Measurements from ENCODE around the gene GAB4.
"Not testable (repeated sequence)": the region's sequence is repeated elsewhere in the genome, so short reads cannot be mapped to it uniquely, and the experiment has no call there.

The GAB4 gene

GRCh38 chr22:16937811-16938210, 70.2 kb downstream of the GAB4 start:
- Histone ChIP-seq H3K27ac (ENCODE audit: low read length) (no peak overlapping the region), H3K4me2 (ENCODE audit: low read depth, low read length) (no peak overlapping the region), H3K27me3 (replicated peaks; ENCODE audit: insufficient read depth, low read length) (no peaks in the 10 kb centered on the region), H3K9me3 (replicated peaks; ENCODE audit: insufficient read depth, low read length) (no peaks in the 10 kb centered on the region), H4K20me1 (ENCODE audit: insufficient read depth, low read length) (no peaks in the 10 kb centered on the region), H3K9me2 (replicated peaks; ENCODE audit: insufficient read depth, low read length) (no peaks in the 10 kb centered on the region), H3K79me2 (ENCODE audit: low read length) (no peaks in the 10 kb centered on the region), H3K9ac (ENCODE audit: low read length) (no peak overlapping the region), H3K4me3 (ENCODE audit: low read length) (no peak overlapping the region), H3K4me1 (ENCODE audit: low read length) (no peaks in the 10 kb centered on the region), H2AFZ (ENCODE audit: low read length) (no peak overlapping the region), H3F3A (ENCODE audit: insufficient read depth, low read length) (no peaks in the 10 kb centered on the region), H3K36me3 (replicated peaks; ENCODE audit: insufficient read depth, low read length) (no peaks in the 10 kb centered on the region)
- TF ChIP-seq EZH2phosphoT487 (IDR thresholded peaks at IDR 0.05; ENCODE audit: low read length) (no peak), EZH2 (optimal IDR thresholded peaks at IDR 0.05; ENCODE audit: low read depth, low read length) (no peak)
- TF ChIP-seq, protein P1, sequence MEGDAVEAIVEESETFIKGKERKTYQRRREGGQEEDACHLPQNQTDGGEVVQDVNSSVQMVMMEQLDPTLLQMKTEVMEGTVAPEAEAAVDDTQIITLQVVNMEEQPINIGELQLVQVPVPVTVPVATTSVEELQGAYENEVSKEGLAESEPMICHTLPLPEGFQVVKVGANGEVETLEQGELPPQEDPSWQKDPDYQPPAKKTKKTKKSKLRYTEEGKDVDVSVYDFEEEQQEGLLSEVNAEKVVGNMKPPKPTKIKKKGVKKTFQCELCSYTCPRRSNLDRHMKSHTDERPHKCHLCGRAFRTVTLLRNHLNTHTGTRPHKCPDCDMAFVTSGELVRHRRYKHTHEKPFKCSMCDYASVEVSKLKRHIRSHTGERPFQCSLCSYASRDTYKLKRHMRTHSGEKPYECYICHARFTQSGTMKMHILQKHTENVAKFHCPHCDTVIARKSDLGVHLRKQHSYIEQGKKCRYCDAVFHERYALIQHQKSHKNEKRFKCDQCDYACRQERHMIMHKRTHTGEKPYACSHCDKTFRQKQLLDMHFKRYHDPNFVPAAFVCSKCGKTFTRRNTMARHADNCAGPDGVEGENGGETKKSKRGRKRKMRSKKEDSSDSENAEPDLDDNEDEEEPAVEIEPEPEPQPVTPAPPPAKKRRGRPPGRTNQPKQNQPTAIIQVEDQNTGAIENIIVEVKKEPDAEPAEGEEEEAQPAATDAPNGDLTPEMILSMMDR (IDR thresholded peaks at IDR 0.05; ENCODE audit: low read length), result no peak
- no peak for DNase-seq

- not testable (repeated sequence) for H3K27ac ChIP-seq (ENCODE audit: low read length); H3K27me3 ChIP-seq (replicated peaks; ENCODE audit: insufficient read depth, low read length); H3K9me3 ChIP-seq (replicated peaks; ENCODE audit: insufficient read depth, low read length); DNase-seq; H2AFZ ChIP-seq (ENCODE audit: low read length); H4K20me1 ChIP-seq (ENCODE audit: insufficient read depth, low read length); H3F3A ChIP-seq (ENCODE audit: insufficient read depth, low read length); H3K9ac ChIP-seq (ENCODE audit: low read length); H3K79me2 ChIP-seq (ENCODE audit: low read length); H3K9me2 ChIP-seq (replicated peaks; ENCODE audit: insufficient read depth, low read length); H3K4me2 ChIP-seq (ENCODE audit: low read depth, low read length); H3K4me1 ChIP-seq (ENCODE audit: low read length); H3K36me3 ChIP-seq (replicated peaks; ENCODE audit: insufficient read depth, low read length); H3K4me3 ChIP-seq (ENCODE audit: low read length)
Observed at GRCh38 chr22:16937209-16937608, 70.8 kb downstream of the GAB4 start.

DNA sequence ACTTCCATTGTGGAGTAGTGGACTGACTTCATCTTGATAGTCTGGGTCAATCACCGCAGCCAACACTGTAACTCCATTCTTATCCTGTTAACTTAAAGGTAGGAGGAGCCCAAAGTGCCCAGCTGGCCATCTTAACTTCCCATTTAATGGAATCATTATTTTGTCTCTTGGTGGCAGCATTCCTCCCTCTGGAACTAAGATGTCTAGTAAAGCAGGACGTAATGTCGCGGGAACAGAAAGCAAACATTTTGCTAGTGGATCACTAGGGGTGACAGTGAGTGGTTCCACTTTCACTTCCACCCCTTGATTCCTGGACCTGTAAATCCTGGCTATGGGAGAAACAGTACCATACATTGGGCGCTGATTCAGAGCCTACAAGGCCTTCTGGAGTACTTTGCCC, 71.4 kb downstream of the GAB4 start:
- H3K4me3 ChIP-seq (ENCODE audit: low read length), result no peak overlapping the region

DNA sequence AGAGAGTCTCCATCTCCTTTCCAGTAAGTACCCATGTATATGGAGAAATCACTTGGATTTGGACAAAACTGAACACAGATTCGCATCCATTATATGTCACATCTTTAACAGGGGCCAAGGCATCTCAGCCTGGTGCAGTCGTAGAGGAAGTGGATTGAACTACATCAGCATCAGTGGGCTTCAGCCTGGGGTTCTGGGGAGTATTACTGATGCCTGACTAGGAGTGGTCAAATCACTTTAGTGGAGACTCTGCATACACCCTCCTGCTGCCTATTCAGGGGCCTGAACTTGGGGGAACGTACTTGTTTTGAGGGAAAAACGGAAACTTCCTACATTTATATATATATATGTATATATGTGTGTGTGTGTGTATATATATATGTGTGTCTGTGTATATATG, 72.8 kb downstream of the GAB4 start:
- Histone ChIP-seq H3K27me3 (replicated peaks; ENCODE audit: insufficient read depth, low read length) (no peaks in the 10 kb centered on the region), H2AFZ (ENCODE audit: low read length) (no peak overlapping the region)
- TF ChIP-seq, protein P1 (IDR thresholded peaks at IDR 0.05; ENCODE audit: low read length), result no peak
- TF ChIP-seq EZH2 (optimal IDR thresholded peaks at IDR 0.05; ENCODE audit: low read depth, low read length) (no peak), EZH2phosphoT487 (IDR thresholded peaks at IDR 0.05; ENCODE audit: low read length) (no peak)

More for the DNA sequence above, 71.4 kb downstream of the GAB4 start:
- H4K20me1 ChIP-seq (ENCODE audit: insufficient read depth, low read length), result no peaks in the 10 kb centered on the region
- H3K79me2 ChIP-seq (ENCODE audit: low read length), result no peaks in the 10 kb centered on the region
- no peak overlapping the region for H3K9ac ChIP-seq (ENCODE audit: low read length)
- H3K9me3 ChIP-seq (replicated peaks; ENCODE audit: insufficient read depth, low read length), result no peaks in the 10 kb centered on the region
- TF ChIP-seq, protein P1 (IDR thresholded peaks at IDR 0.05; ENCODE audit: low read length), result no peak
- TF ChIP-seq EZH2phosphoT487 (IDR thresholded peaks at IDR 0.05; ENCODE audit: low read length), result no peak
- TF ChIP-seq EZH2 (optimal IDR thresholded peaks at IDR 0.05; ENCODE audit: low read depth, low read length), result no peak
- no peaks in the 10 kb centered on the region for H3K36me3 ChIP-seq (replicated peaks; ENCODE audit: insufficient read depth, low read length)
- DNase-seq, result no peak
- H3K4me1 ChIP-seq (ENCODE audit: low read length), result no peaks in the 10 kb centered on the region
- no peaks in the 10 kb centered on the region for H3K9me2 ChIP-seq (replicated peaks; ENCODE audit: insufficient read depth, low read length)
- no peaks in the 10 kb centered on the region for H3K27me3 ChIP-seq (replicated peaks; ENCODE audit: insufficient read depth, low read length)
- no peaks in the 10 kb centered on the region for H3F3A ChIP-seq (ENCODE audit: insufficient read depth, low read length)
- no peak overlapping the region for H2AFZ ChIP-seq (ENCODE audit: low read length)
- no peak overlapping the region for H3K27ac ChIP-seq (ENCODE audit: low read length)
- H3K4me2 ChIP-seq (ENCODE audit: low read depth, low read length), result no peak overlapping the region

More for the DNA sequence above, 72.8 kb downstream of the GAB4 start:
- Histone ChIP-seq H3K4me1 (ENCODE audit: low read length) (no peaks in the 10 kb centered on the region), H3F3A (ENCODE audit: insufficient read depth, low read length) (no peaks in the 10 kb centered on the region), H3K27ac (ENCODE audit: low read length) (no peak overlapping the region), H3K9ac (ENCODE audit: low read length) (no peak overlapping the region), H4K20me1 (ENCODE audit: insufficient read depth, low read length) (no peaks in the 10 kb centered on the region), H3K4me3 (ENCODE audit: low read length) (no peak overlapping the region), H3K36me3 (replicated peaks; ENCODE audit: insufficient read depth, low read length) (no peaks in the 10 kb centered on the region), H3K4me2 (ENCODE audit: low read depth, low read length) (no peak overlapping the region), H3K79me2 (ENCODE audit: low read length) (no peaks in the 10 kb centered on the region), H3K9me3 (replicated peaks; ENCODE audit: insufficient read depth, low read length) (no peaks in the 10 kb centered on the region), H3K9me2 (replicated peaks; ENCODE audit: insufficient read depth, low read length) (no peaks in the 10 kb centered on the region)
- no peak for DNase-seq

Data from MM.1S (cell line).